ENCODE measurements around the gene CKM.
"Not testable (repeated sequence)": the region's sequence is repeated elsewhere in the genome, so short reads cannot be mapped to it uniquely, and the experiment has no call there.

CKM gene

GRCh38 chr19:45279587-45280192 is 43.0 kb downstream of the CKM start:
- DNase-seq: no peak

- no peak for DNase-seq
Measured at GRCh38 chr19:45278087-45278486, 44.6 kb downstream of the CKM start.

- peak; percentile 50 for DNase-seq
Measured at GRCh38 chr19:45276284-45276687, 46.4 kb downstream of the CKM start.

DNA sequence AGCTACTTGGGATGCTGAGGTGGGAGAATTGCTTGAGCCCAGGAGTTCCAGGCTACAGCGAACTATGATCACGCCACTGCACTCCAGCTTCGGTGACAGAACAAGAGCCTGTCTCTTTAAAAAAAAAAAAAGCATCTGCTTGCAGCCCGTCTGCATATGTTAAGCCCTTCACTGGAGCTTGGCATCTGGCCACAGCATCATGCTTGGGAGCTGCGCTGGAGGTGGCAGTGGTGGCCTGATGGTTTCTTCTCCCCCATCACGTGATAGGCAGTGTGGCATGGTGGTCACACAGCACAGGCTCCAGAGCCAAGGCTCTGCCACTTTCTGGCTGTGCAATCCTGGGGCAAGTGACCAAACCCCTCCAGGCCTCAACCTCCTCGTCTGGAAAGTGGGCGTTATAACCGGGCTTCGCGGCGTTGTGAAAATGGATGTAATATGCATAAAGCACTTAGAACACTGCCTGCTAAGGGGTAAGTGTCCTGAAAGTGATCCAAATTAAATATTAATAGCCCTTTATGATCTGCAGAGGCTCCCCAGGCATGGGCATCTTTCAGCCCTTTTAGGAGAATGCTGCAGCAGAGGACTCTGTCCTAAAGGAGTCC is 47.2 kb downstream of the CKM start:
- DNase-seq: peak; percentile 44

DNA sequence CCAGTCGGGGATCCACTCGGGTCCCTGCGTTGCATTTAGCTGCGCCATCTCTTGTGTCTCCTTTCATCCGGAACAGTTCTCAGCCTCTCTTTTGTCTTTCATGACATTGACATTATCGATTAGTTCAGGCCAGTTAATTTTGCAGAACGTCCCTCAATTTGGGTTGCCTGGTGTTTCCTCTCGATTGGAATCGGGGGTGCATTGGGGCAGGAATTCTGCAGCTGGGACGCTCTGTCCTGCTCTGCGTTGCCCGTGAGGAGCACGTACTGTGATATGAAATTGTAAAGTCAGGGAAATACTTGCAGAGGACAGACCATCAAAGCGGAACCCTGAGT is 49.2 kb downstream of the CKM start:
- DNase-seq: no peak

DNA sequence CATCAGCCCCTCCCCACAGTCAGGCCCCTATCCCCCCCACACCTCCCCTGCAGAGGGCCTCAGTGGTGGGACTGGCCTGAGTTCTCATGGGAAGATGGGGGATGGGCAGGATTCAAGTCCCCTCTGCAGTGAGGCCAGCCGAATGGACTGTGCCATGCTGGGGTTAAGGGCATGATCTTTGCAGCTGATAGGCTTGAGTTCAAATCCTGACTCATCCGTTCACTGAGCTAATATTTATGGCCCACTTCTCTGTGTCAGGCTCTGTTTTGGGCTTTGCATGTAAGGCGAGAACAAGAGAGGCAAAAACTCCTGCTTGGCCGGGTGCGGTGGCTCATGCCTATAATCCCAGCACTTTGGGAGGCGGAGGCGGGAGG is 51.0 kb downstream of the CKM start:
- no peak for DNase-seq

- DNase-seq: no peak
Measured at GRCh38 chr19:45271098-45271734, 51.5 kb downstream of the CKM start.

GRCh38 chr19:45269939-45270338 is 52.7 kb downstream of the CKM start:
- DNase-seq: not testable (repeated sequence)

GRCh38 chr19:45267296-45267695 is 55.4 kb downstream of the CKM start:
- DNase-seq: no peak

DNA sequence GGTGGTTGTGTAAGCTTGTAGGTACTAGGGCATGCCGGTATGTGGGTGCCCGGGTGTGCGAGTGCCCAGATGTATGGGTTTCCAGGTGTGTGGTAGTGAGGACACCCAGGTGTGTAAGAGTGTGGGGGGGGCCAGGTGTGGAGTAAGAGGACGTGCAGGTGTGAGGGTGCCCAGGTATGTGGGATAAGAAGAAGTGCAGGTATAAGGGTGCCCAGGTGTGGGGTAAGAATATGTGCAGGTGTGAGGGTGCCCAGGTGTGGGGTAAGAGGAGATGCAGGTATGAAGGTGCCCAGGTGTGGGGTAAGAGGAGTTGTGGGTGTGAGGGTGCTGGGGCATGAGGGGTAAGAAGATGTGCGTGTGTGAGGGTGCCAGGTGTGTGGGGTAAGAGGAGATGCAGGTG is 57.3 kb downstream of the CKM start:
- DNase-seq: no peak

DNA sequence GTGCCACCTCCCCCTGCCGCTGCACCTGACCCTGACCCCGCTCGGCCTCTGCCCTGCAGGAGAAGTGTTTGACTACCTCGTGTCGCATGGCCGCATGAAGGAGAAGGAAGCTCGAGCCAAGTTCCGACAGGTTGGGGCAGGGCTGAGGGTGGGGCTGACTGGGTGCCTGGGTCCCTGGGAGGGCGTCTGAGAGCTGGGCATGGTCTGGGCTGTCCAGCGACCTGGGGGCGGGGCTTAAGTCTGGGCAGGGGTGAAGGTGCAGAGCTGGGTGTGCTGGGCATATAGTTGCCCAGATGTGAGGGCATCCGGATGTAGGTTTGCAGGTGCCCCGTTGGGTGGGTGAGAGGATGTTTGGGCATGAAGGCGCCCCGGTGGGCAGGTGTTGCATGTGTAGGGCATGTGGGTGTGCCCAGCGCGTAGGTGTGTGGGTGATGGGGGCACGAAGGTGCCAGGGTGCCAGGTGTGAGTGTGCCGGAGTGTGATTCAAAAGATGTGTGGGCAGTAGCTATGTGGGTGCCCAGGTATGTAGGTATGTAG is 57.8 kb downstream of the CKM start:
- DNase-seq: no peak

- DNase-seq: no peak
Measured at GRCh38 chr19:45263013-45263412, 59.7 kb downstream of the CKM start.

DNA sequence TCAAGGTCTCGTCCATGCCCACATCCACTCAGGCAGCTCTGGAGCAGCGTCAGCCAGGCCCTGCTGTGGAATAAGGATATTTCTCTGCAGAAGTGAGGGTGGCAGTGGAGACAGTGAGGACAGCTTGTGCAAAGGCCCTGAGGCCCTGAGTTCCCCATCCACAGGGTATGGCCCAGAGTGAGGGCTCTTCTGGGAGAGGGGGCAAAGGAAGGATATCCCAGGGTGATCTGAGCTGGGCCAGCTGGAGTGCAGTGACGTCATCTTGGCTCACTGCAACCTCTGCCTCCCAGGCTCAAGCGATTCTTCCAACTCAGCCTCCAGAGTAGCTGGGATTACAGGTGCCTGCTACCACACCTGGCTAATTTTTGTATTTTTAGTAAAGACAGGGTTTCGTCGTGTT is 60.1 kb downstream of the CKM start:
- DNase-seq: no peak

- no peak for DNase-seq
Measured at GRCh38 chr19:45258862-45259261, 63.8 kb downstream of the CKM start.

- no peak for DNase-seq
Measured at GRCh38 chr19:45256836-45257235, 65.8 kb downstream of the CKM start.

Data from NCI-H510A (cell line).